A673 (cell line): ENCODE results near the gene CDX4.

Source experiments
- CTCF ChIP-seq: fragments of 300-800, 200-600 bp; sonication (generic); conservative IDR thresholded peaks from 2 replicates; pipeline ENCODE4 v1.5.1; 2017; ENCODE audit warnings: low read depth, mild to moderate bottlenecking, antibody characterized with exemption, low read length, moderate library complexity, mixed read lengths
- EZH2 ChIP-seq: fragments of 200-600 bp; sonication (generic); IDR thresholded peaks from 2 replicates; pipeline ENCODE4 v1.6.1; 2017; ENCODE audit warnings: borderline replicate concordance, low read depth, mild to moderate bottlenecking, mixed read lengths, antibody characterized with exemption, low read length; ENCODE audit not compliant: poor library complexity, severe bottlenecking

GRCh38 chrX:73468376-73468775 is 21.5 kb downstream of the CDX4 start:
- no peak for TF ChIP-seq CTCF
- no peak for TF ChIP-seq EZH2
